NK-92 treated with Interleukin-12 subunit alpha and Interleukin-12 subunit beta, amount 100 ng/mL, for 24 hours (cell line): Measurements from ENCODE around the gene FNIP2.
"Not testable (repeated sequence)": the region's sequence is repeated elsewhere in the genome, so short reads cannot be mapped to it uniquely, and the experiment has no call there.

ENCODE experiments used
- DNase-seq: peaks from one replicate; lab custom pipeline; 2025; lab: John Stamatoyannopoulos, UW

Gene FNIP2

DNA sequence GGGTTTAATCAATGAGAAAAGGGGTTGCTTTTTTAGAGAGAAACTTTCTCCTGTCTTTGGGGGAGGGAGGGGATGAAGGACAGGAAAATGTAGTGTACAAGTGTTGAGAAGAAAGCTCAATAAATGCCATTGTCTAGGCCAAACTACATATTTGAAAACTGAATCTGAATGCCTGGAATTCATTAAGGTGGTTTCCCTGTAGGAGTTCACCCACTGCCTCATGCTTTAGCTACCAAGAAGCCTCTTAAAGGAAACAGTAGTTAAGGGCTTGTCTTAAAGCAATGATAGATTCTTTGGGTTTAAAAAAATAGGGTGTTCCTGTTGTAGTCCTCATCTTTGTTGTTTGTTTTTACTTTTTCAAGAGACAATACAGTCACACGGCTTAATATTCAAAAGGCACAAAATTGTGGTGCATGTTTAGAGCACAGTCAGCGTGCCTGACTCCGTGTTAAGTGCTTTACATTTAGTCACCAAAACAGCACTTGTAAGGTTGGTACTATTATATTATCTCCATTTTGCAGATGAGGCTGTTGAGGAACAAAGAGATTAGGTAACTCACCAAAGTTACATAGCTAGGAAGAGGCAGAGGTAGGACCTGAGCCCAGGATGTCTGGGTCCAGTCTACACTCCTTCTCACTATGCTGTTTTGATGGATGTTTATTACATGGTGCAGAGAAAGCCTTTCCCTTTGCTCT lies 46.0 kb downstream of the FNIP2 start:
- DNase-seq, result no peak

GRCh38 chr4:158816955-158817354 lies 48.1 kb downstream of the FNIP2 start:
- no peak for DNase-seq

DNA sequence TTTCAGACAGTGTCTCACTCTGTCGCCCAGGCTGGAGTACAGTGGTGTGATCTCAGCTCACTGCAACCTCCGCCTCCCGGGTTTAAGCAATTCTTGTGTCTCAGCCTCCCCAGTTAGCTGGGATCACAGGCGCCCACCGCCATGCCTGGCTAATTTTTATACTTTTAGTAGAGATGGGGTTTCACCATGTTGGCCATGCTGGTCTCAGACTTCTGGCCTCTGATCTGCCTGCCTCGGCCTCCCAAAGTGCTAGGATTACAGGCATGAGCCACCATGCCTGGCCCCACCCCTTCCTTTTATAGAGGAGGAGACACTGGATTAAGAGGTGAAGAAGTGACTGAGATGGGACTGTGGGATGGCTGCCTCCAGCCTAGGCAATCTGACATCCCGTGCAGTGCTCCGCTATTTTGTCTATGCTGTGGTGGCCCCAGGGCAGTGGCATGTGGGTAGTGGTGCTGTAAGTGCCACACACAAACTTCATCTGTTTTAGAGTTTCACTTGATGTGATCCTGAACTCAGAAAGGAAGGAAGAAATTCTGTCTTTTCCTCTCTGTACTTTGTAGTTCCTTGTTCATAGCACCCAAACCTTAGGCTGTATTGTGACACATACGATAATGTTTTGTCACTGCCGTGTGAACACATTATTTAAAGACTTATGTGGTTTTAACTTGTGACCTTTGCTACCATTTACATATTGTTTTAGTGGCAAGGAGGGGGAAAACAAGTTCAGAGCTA lies 48.9 kb downstream of the FNIP2 start:
- no peak for DNase-seq

GRCh38 chr4:158818560-158819140 lies 49.8 kb downstream of the FNIP2 start:
- DNase-seq, result no peak

DNA sequence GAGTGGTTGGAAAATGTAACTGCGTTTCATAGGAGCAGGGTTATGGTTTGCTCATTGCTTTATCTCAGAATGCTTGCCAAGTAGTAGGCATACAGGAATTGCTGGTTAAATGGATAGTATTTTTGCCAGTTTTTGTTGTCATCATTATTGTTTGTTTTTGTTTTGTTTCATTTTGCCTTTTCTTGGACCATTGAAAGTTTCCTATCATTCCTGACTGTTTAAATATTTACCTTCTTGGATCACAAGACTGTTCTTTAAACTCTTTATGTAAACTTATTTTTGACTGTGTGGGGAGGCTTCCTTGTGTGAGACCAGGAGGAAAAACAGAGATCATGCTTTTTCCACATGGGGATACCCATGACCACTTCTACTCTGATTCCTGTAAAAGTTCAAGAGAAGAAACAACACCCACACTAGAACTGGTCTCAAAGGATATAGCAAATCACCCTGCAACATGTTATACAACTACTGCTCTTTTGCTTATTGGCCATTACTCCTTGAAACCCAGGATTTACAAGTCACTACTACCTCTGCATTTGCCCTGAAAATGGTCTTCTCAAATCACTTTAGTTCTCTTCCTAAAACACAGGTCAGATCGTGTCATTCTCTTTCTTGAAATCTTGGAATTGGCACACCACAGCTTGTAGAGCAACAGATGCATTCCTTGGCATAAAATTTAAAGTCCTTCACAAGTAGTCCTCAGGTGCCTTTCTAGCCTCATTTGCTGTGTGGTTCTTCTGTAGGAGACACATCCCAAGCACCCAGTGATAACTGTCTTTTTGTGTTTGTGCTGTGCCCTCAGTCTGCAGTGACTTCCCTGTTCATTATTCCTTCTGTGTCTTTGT lies 51.3 kb downstream of the FNIP2 start:
- DNase-seq, result no peak

GRCh38 chr4:158821228-158821971 lies 52.6 kb downstream of the FNIP2 start:
- DNase-seq, result no peak

- no peak for DNase-seq
Observed at GRCh38 chr4:158822348-158822747, 53.5 kb downstream of the FNIP2 start.

- no peak for DNase-seq
Observed at GRCh38 chr4:158823461-158823873, 54.6 kb downstream of the FNIP2 start.

GRCh38 chr4:158824425-158825274 lies 55.8 kb downstream of the FNIP2 start:
- DNase-seq, result no peak

GRCh38 chr4:158825433-158826036 lies 56.7 kb downstream of the FNIP2 start:
- DNase-seq, result no peak

- DNase-seq, result no peak
Observed at GRCh38 chr4:158826057-158826456, 57.2 kb downstream of the FNIP2 start.

DNA sequence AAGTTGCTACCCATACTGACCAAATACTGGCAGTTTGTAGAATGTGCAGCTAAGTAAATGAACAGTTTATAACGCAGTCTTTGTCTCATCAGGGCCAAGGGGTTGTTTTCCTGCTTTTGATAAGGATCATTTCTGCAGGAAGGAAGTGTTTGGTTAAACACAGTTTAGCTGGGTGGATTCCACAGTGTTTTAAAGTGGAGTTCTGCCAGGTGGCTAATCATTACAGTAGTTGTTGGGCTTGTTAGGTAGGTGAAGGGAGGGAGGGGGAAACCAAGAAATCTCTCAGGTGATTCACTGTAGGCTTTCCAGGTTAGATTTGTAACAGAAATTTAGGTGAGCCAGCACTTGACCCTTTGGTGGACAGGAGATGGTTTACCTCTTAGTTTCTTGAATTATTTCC lies 58.1 kb downstream of the FNIP2 start:
- DNase-seq, result no peak

- no peak for DNase-seq
Observed at GRCh38 chr4:158827543-158827981, 58.7 kb downstream of the FNIP2 start.

GRCh38 chr4:158828151-158828550 lies 59.3 kb downstream of the FNIP2 start:
- not testable (repeated sequence) for DNase-seq

GRCh38 chr4:158829254-158829653 lies 60.4 kb downstream of the FNIP2 start:
- no peak for DNase-seq

DNA sequence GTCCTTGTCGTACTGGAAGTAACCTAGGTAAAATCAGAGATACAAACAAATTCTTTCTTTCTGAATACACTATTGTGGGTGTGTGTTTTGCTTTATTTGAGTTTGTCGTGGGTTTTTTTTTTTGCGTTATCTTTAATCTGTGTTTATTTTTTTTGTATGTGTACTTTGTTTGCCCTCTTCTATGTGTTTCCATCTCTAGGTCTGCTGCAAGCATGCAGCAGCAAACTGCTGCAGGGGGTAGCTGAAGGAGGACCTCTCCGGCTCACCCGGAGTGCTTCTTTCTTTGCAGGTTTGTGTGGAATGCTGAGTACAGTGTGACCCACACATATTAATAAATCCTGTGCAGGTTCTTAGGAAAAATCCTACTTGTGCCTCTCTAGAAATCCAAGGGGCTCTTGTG lies 64.8 kb downstream of the FNIP2 start:
- DNase-seq, result no peak

DNA sequence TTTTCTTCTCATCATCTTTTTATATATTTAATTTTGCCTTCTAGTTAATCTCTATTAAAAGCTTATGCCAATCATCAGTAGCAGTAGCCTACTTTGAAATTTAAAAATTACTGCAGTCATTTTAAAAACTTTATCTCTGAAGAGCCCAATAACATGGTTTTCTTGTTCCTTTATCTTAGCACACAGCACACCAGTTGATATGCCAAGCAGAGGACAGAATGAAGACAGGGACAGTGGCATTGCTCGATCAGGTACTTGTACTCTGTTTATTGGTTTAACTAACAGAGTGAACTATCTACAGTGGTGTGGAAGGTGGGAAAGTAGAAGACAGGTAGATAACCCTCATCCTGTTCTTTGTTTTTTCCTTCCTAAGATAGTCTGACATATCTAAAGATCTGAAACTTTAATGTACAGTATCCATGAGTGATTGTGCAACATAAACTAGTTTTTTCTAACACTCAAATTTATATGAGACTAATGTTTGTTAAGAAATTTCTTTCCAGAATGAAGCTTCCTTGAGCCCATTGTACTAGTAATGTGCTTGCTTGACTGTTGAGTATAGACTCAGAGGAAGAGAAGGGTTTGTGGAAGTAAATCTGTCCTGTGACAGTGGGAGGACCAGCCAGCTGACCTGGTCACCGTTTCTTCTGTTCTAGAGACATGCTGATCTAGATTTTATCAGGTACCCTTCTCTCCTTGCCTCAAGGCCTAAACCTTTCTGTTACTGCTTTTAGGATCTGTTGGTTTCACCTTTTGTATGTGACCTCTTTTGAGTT lies 66.6 kb downstream of the FNIP2 start:
- no peak for DNase-seq

DNA sequence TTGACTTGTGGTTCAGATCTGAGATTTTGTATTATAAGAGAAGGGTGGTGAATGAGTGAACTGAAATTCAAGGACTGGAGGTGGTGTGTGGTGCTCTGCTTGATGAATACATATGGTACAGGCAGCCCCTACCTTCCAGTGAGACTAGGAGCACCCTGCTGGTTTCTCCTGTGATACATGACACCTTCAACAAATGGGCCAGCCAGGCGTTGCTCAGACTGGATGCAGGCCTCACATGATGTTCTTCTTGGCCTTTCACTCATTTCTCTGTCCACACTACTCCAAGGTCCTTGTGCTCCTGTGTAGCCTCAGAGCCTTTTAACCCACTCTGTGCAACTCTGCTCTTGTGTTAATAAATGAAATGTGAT lies 67.2 kb downstream of the FNIP2 start:
- DNase-seq, result no peak

DNA sequence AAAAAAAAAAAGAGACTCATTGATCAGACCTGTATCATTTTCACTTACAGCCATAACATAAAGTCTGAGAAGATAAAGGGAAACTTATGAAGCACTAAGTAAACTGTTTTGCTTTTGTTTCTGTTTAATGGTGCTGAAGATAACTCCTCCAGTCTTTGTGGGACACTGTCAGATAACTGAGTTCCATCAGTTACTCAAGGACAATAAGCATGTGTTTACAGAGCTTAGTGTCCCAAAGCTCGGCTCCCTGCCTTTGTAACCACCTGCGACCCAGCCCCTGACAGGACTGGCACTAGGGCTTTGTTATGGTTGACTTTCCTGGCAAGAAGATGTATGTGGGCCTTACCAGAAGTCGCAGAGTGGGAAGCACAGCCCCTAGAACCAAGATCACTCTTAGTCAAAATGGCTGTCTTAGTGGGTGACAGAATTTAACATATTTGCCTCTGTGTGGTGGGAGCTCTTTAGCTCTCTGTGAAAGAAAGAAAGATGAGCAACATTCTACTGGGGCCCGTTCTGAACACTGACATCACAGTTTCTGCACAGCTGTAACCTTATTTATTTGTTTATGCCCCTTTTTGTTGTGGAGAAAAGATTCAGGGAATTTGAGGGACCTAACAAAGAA lies 68.1 kb downstream of the FNIP2 start:
- DNase-seq, result no peak
